ENCODE results near the gene RYR1.
"Not testable (repeated sequence)": the region's sequence is repeated elsewhere in the genome, so short reads cannot be mapped to it uniquely, and the experiment has no call there.

Gene RYR1

DNA sequence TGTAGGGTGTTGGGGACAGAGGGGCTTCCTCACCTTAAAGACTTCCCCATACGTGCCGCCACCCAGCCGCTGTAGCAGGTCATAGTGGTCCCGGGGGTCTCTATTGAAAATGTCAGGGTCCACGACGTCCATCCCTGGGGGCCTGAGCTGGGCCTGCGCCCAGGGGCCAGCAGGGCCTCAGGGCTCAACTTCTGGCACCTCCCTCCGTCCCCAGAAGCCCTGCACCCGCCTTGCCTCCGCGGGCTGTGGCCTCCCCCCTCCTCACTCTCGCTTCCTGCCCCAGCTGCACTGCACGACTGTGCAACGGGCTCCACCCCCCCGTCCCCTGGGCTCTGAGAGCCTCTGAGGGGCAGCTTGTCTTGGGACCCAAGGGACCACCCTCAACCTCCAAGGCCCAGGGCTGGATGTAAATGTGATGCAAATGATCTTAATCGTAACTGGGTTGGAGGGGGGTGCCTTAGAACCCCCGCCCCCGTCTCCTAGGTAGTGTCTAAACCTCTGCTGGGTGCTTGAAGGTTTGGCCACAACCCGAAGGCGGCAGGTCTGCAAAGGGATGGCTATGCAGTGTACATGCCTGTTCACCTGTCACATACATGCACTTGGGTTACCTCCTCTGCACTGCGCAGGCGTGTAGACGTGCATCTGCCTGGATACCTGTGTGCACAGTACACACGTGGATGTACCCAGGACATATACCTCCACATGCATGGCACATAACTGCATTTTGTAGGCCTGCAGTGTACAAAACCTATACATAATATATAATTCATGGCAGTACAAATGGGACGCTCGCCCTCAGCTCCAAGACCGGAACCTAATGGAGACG, 184.5 kb downstream of the RYR1 start, which contains the start of gene MAP4K1:
Gene MAP4K1, minus strand, starts transcription at position 190 of the 826 bp plus-strand sequence. Its CDS starts 58 bp downstream, at position 132.
- TF ChIP-seq, protein P1, sequence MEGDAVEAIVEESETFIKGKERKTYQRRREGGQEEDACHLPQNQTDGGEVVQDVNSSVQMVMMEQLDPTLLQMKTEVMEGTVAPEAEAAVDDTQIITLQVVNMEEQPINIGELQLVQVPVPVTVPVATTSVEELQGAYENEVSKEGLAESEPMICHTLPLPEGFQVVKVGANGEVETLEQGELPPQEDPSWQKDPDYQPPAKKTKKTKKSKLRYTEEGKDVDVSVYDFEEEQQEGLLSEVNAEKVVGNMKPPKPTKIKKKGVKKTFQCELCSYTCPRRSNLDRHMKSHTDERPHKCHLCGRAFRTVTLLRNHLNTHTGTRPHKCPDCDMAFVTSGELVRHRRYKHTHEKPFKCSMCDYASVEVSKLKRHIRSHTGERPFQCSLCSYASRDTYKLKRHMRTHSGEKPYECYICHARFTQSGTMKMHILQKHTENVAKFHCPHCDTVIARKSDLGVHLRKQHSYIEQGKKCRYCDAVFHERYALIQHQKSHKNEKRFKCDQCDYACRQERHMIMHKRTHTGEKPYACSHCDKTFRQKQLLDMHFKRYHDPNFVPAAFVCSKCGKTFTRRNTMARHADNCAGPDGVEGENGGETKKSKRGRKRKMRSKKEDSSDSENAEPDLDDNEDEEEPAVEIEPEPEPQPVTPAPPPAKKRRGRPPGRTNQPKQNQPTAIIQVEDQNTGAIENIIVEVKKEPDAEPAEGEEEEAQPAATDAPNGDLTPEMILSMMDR (IDR thresholded peaks at IDR 0.05), result no peak
- no peak for TF ChIP-seq ZFX (IDR thresholded peaks at IDR 0.05; ENCODE audit: borderline replicate concordance)
- peak within 1 kb of the TSS; percentile 90 for H3K27ac ChIP-seq

- no peak for TF ChIP-seq ZFX (IDR thresholded peaks at IDR 0.05; ENCODE audit: borderline replicate concordance)
- TF ChIP-seq, protein P1 (IDR thresholded peaks at IDR 0.05), result no peak
These were observed 185.3 kb downstream of the RYR1 start, which contains the start of gene EIF3K for GRCh38 chr19:38618590-38619360. TSS of gene EIF3K (plus strand) at chr19:38619188. CDS start at chr19:38619269, 81 bp downstream.

GRCh38 chr19:38619361-38620174, 186.1 kb downstream of the RYR1 start:
- peak overlapping the region; percentile 90 for H3K27ac ChIP-seq
- TF ChIP-seq ZFX (IDR thresholded peaks at IDR 0.05; ENCODE audit: borderline replicate concordance), result no peak
- TF ChIP-seq, protein P1 (IDR thresholded peaks at IDR 0.05), result no peak

More at GRCh38 chr19:38618590-38619360, 185.3 kb downstream of the RYR1 start, which contains the start of gene EIF3K:
- peak within 1 kb of the TSS; percentile 90 for H3K27ac ChIP-seq

GRCh38 chr19:38624822-38625221, 191.3 kb downstream of the RYR1 start:
- no peak for TF ChIP-seq ZFX (IDR thresholded peaks at IDR 0.05; ENCODE audit: borderline replicate concordance)
- TF ChIP-seq, protein P1 (IDR thresholded peaks at IDR 0.05), result no peak
- H3K27ac ChIP-seq, result no peak overlapping the region

GRCh38 chr19:38626401-38626800, 192.9 kb downstream of the RYR1 start:
- H3K27ac ChIP-seq, result no peak overlapping the region
- no peak for TF ChIP-seq ZFX (IDR thresholded peaks at IDR 0.05; ENCODE audit: borderline replicate concordance)
- TF ChIP-seq, protein P1 (IDR thresholded peaks at IDR 0.05), result no peak

DNA sequence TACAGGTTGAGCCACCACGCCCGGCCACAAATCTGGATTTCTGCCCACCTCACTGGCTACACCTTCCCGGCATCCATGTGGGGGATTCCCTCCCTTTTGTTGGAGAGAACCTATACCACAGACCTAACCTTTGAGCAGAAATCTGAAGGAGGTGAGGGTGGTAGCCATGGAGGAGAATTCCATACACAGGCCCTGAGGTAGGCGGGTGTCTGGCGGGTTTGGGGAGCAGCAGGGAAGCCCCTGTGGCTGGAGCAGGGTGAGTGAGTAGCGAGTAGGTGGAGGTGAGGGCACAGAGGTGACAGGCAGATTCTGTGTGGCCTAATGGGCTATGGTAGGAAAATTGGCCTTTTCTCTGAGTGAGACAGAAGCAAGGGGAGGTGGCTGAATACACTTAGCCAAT, 196.1 kb downstream of the RYR1 start:
- no peak overlapping the region for H3K27ac ChIP-seq
- TF ChIP-seq, protein P1 (IDR thresholded peaks at IDR 0.05), result no peak
- no peak for TF ChIP-seq ZFX (IDR thresholded peaks at IDR 0.05; ENCODE audit: borderline replicate concordance)

- H3K27ac ChIP-seq, result not testable (repeated sequence)
These were observed 197.8 kb downstream of the RYR1 start for GRCh38 chr19:38631301-38631700.

DNA sequence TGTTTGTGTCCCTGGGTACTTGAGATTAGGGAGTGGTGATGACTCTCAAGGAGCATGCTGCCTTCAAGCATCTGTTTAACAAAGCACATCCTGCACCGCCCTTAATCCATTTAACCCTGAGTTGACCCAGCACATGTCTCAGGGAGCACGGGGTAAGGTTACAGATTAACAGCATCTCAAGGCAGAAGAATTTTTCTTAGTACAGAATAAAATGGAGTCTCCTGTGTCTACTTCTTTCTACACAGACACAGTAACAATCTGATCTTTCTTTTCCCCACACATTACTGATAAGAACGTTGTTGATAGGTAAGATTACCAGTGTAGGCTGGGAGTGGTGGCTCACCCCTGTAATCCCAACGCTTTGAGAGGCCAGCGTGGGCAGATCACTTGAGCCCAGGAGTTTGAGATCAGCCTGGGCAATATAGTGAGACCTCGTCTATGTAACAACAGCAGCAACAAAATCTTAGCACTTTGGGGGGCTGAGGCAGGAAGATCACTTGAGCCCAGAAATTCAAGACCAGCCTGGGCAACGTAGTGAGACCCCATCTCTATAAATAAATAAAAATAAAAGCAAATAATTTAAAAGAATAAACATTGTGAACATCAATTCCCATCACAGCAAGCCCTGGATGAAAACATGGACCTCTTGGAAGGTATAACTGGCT, 198.5 kb downstream of the RYR1 start:
- H3K27ac ChIP-seq, result not testable (repeated sequence)

Measured in 22Rv1 (cell line).